ENCODE results near the gene CCNA1.

The CCNA1 gene

DNA sequence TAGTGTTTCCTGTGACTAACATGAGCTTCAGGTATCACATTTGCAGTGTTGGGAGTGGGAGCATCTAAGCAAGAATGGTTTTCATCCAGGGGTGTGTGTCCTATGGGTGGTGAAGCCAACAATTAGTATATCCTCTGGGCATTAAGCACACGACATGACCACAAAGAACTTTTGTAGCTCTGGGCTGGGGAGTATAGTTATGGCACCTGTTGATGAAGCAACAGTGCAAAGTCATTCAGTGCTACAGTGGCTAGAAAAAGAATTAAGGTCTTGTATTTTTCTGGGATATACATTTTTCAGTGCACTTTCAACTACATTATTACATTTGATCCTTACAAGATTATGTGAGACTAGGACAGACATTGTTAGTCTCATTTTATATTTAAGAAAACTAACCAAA is 21.8 kb downstream of the CCNA1 start:
- Histone ChIP-seq H3K27ac (ENCODE audit: low read depth, low read length) (no peak overlapping the region), H3K9ac (ENCODE audit: low read depth, low read length) (no peak overlapping the region), H3K9me3 (ENCODE audit: control insufficient read depth, insufficient read depth, low read length) (no peaks in the 10 kb centered on the region), H3K4me3 (ENCODE audit: low read depth, low read length) (no peak overlapping the region), H3K27me3 (ENCODE audit: control insufficient read depth, insufficient read depth, low read length) (no peaks in the 10 kb centered on the region), H3K36me3 (ENCODE audit: control insufficient read depth, insufficient read depth, low read length) (no peaks in the 10 kb centered on the region), H3K4me1 (ENCODE audit: control insufficient read depth, insufficient read depth, low read length) (peaks cover 25% of the 10 kb centered on the region)

DNA sequence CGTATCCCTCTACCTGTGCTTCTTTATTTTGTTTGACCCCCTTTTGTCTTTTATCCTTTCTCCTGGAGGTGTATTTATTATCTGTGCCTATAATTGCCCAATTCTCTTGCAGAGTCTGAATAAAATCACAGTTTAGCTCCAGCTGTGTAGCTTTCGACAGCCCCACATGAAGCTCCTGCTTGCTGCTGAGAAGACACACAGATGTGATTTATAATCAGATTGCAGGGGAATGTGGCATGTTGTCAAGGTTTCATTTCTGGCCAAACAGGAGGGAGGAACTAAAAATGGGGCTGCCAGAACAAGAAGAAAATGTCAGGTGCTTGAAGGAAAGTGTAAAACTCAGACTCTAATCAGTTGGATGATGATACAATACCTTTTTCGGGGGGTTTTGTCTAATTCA is 22.7 kb downstream of the CCNA1 start:
- Histone ChIP-seq H3K9ac (ENCODE audit: low read depth, low read length) (no peak overlapping the region), H3K4me1 (ENCODE audit: control insufficient read depth, insufficient read depth, low read length) (peaks cover 25% of the 10 kb centered on the region), H3K27me3 (ENCODE audit: control insufficient read depth, insufficient read depth, low read length) (no peaks in the 10 kb centered on the region), H3K9me3 (ENCODE audit: control insufficient read depth, insufficient read depth, low read length) (no peaks in the 10 kb centered on the region), H3K4me3 (ENCODE audit: low read depth, low read length) (no peak overlapping the region), H3K27ac (ENCODE audit: low read depth, low read length) (no peak overlapping the region), H3K36me3 (ENCODE audit: control insufficient read depth, insufficient read depth, low read length) (no peaks in the 10 kb centered on the region)

DNA sequence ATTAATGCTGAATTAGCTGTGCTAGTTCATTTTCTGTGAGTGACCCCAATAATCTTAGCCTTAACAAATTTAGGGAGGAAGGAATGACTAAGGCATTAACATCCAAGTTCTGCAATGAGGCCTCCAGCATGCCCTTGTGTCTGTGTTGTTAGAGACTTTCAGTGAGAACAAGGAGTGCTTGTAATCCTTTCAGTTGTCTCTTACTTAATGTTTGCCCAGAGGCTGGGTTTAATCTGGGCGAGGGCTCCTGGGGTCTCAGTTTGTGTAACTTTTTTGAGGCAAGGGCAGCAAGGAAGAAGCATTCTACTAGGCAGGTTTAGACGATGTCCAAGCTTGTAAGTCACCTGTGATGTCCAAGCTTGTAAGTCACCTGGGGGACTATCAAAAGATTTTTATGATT is 24.3 kb downstream of the CCNA1 start:
- no peak overlapping the region for H3K27ac ChIP-seq (ENCODE audit: low read depth, low read length)
- peaks cover 25% of the 10 kb centered on the region for H3K4me1 ChIP-seq (ENCODE audit: control insufficient read depth, insufficient read depth, low read length)
- H3K27me3 ChIP-seq (ENCODE audit: control insufficient read depth, insufficient read depth, low read length), result no peaks in the 10 kb centered on the region
- H3K4me3 ChIP-seq (ENCODE audit: low read depth, low read length), result no peak overlapping the region
- H3K9ac ChIP-seq (ENCODE audit: low read depth, low read length), result no peak overlapping the region
- H3K36me3 ChIP-seq (ENCODE audit: control insufficient read depth, insufficient read depth, low read length), result no peaks in the 10 kb centered on the region
- no peaks in the 10 kb centered on the region for H3K9me3 ChIP-seq (ENCODE audit: control insufficient read depth, insufficient read depth, low read length)

DNA sequence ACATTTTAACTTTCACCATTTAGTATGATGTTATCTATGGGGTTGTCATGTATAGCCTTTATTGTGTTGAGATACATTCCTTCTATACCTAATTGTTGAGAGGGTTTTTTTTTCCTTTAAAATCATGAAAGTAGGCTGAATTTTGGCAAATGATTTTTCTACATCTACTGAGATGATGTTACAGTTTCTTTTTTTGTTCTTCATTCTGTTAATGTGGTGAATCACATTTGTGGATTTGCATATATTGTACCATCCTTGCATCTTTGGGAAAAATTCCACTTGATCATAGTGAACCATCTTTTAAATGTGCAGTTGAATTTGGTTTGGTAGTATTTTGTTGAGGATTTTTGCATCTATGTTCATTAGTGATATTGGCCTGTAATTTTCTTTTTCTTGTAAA is 29.2 kb downstream of the CCNA1 start:
- Histone ChIP-seq H3K36me3 (ENCODE audit: control insufficient read depth, insufficient read depth, low read length) (no peaks in the 10 kb centered on the region), H3K27me3 (ENCODE audit: control insufficient read depth, insufficient read depth, low read length) (no peaks in the 10 kb centered on the region), H3K4me3 (ENCODE audit: low read depth, low read length) (no peak overlapping the region), H3K27ac (ENCODE audit: low read depth, low read length) (no peak overlapping the region), H3K4me1 (ENCODE audit: control insufficient read depth, insufficient read depth, low read length) (peaks cover 4% of the 10 kb centered on the region; the same call in 1 of the 2 replicates), H3K9ac (ENCODE audit: low read depth, low read length) (no peak overlapping the region), H3K9me3 (ENCODE audit: control insufficient read depth, insufficient read depth, low read length) (no peaks in the 10 kb centered on the region)

DNA sequence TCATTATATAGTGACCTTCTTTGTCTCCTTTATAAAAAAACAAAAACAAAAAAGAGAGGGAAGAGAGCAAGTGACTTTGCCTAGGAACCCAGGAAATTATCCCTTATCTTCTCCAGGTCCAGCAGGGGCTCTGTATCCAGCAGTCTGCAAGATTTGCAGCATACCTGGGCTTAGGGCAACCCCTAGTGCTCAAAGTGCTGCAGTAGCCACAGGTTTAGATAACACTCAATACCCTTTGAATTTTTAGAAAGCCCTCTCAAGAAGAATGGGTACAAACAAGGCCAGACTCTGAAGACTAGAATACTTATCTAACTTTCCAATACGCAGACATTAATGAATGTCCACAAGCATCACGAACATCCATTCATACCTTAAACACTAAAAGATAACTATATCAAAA is 43.2 kb downstream of the CCNA1 start:
- Histone ChIP-seq H3K9me3 (ENCODE audit: control insufficient read depth, insufficient read depth, low read length) (peaks cover 7% of the 10 kb centered on the region), H3K4me1 (ENCODE audit: control insufficient read depth, insufficient read depth, low read length) (no peaks in the 10 kb centered on the region), H3K9ac (ENCODE audit: low read depth, low read length) (no peak overlapping the region), H3K36me3 (ENCODE audit: control insufficient read depth, insufficient read depth, low read length) (no peaks in the 10 kb centered on the region), H3K27me3 (ENCODE audit: control insufficient read depth, insufficient read depth, low read length) (no peaks in the 10 kb centered on the region), H3K4me3 (ENCODE audit: low read depth, low read length) (no peak overlapping the region), H3K27ac (ENCODE audit: low read depth, low read length) (no peak overlapping the region)

DNA sequence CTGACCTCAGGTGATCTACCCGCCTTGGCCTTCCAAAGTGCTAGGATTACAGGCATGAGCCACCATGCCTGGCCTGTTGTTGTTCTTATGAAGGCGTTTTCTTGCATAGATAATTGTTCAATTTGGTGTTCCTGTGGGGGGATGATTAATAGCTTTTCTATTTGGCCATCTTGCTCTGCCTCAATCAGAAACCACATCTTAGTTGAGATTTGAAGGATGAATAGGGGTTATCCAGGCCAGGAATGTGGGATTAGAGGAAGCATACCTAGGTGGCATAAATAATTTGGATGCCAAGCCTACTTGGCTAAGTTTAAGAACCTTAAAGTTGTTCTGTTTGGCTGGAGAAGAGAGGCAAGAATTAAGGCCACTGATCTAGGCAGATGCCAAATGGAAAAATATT is 44.4 kb downstream of the CCNA1 start:
- H3K4me3 ChIP-seq (ENCODE audit: low read depth, low read length), result no peak overlapping the region
- H3K27me3 ChIP-seq (ENCODE audit: control insufficient read depth, insufficient read depth, low read length), result no peaks in the 10 kb centered on the region
- H3K4me1 ChIP-seq (ENCODE audit: control insufficient read depth, insufficient read depth, low read length), result no peaks in the 10 kb centered on the region
- H3K36me3 ChIP-seq (ENCODE audit: control insufficient read depth, insufficient read depth, low read length), result no peaks in the 10 kb centered on the region
- peaks cover 7% of the 10 kb centered on the region for H3K9me3 ChIP-seq (ENCODE audit: control insufficient read depth, insufficient read depth, low read length)
- H3K27ac ChIP-seq (ENCODE audit: low read depth, low read length), result no peak overlapping the region
- H3K9ac ChIP-seq (ENCODE audit: low read depth, low read length), result no peak overlapping the region

DNA sequence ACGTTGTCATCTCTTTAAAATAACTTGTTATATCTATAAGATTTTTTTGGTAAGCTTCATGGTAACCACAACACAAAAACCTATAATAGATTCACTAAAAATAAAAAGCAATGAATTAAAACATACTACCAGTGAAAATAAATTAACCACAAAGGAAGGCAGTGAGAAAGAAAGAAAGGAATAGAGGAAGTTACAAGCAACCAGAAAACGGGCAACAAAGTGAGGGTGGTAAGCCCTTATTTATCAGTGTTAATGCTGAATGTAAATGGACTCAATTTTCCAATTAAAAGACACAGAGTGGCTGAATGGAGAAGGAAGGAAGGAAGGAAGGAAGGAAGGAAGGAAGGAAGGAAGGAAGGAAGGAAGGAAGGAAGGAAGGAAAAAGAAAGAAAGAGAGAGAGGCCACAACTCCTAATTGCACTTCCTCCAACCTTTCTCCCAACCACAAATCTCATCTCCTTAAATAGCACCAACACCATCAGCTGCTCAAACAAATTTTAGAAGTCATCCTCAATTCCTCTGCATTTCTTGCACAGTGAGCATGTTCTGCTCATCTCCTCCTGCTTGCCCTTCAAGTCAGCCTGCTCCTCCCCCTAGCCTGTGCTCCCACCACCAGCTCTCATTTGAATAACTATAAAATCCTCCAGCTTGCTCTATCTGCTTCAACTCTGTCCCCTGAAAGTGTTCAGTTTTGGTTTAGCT is 48.6 kb downstream of the CCNA1 start:
- no peaks in the 10 kb centered on the region for H3K4me1 ChIP-seq (ENCODE audit: control insufficient read depth, insufficient read depth, low read length)
- no peaks in the 10 kb centered on the region for H3K9me3 ChIP-seq (ENCODE audit: control insufficient read depth, insufficient read depth, low read length)
- H3K36me3 ChIP-seq (ENCODE audit: control insufficient read depth, insufficient read depth, low read length), result no peaks in the 10 kb centered on the region
- H3K27ac ChIP-seq (ENCODE audit: low read depth, low read length), result no peak overlapping the region
- H3K4me3 ChIP-seq (ENCODE audit: low read depth, low read length), result no peak overlapping the region
- no peak overlapping the region for H3K9ac ChIP-seq (ENCODE audit: low read depth, low read length)
- no peaks in the 10 kb centered on the region for H3K27me3 ChIP-seq (ENCODE audit: control insufficient read depth, insufficient read depth, low read length)

DNA sequence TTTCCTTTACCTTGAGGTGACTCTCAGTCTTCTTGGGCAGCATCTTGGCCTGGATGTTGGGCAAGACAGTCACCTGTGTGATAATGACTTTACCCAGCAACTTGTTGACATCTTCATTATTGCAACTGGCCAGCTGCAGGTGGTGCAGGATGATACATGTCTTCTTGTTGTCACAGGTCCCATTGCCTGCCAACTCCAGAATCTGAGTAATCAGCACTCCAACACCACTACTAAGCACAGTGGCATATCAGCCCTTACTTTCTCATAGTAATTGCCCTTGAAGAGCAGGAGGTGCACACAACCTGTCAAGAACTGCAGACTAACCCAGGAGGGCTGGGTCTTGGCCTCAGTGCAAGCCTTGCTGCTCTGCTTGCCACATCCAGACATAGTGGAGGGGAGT is 57.8 kb downstream of the CCNA1 start:
- no peaks in the 10 kb centered on the region for H3K9me3 ChIP-seq (ENCODE audit: control insufficient read depth, insufficient read depth, low read length)
- H3K4me3 ChIP-seq (ENCODE audit: low read depth, low read length), result no peak overlapping the region
- H3K9ac ChIP-seq (ENCODE audit: low read depth, low read length), result no peak overlapping the region
- peaks cover 3% of the 10 kb centered on the region; the same call in 1 of the 2 replicates for H3K4me1 ChIP-seq (ENCODE audit: control insufficient read depth, insufficient read depth, low read length)
- no peaks in the 10 kb centered on the region for H3K27me3 ChIP-seq (ENCODE audit: control insufficient read depth, insufficient read depth, low read length)
- no peaks in the 10 kb centered on the region for H3K36me3 ChIP-seq (ENCODE audit: control insufficient read depth, insufficient read depth, low read length)
- no peak overlapping the region for H3K27ac ChIP-seq (ENCODE audit: low read depth, low read length)
